Ovary (tissue), 9 donors: ENCODE measurements around the gene ZSCAN21. TPM values are rescaled to one million over a fixed set of nuclear protein-coding genes. Genes with fewer than 3 reads are reported as not detected.

Experiments
- DNase-seq, 5 donors: peaks; one replicate each; pipeline ENCODE4 v3.0.0-alpha.2; 2019 to 2020
- H3K27ac ChIP-seq, 2 donors: fragments of 200-600 bp; one replicate each; pipeline versions ENCODE4 v1.5.1 to v1.8.0; 2019 to 2022
- H3K27me3 ChIP-seq: fragments of 200-600 bp; one replicate; pipeline ENCODE4 v1.8.0; 2022
- H3K36me3 ChIP-seq: fragments of 200-600 bp; sonication (generic); one replicate; pipeline ENCODE4 v1.5.1; 2019
- H3K4me1 ChIP-seq: one replicate; pipeline ENCODE4 v1.8.1; 2013; ENCODE audit warnings: mild to moderate bottlenecking, moderate library complexity; ENCODE audit not compliant: insufficient read depth
- H3K4me3 ChIP-seq: fragments of 200-600 bp; sonication (generic); one replicate; pipeline ENCODE4 v1.5.1; 2017
- H3K9me3 ChIP-seq, 2 donors: fragments of 200-600 bp in 1 of 2; sonication (generic) in 1 of 2; one replicate each; pipeline versions ENCODE4 v1.5.1 to v1.8.1; 2013 to 2019; ENCODE audit warnings: mild to moderate bottlenecking in 1 of 2, moderate library complexity in 1 of 2
- CTCF ChIP-seq, 3 donors: fragments of 450-650 bp in 2 of 3; fragments of 200-600 bp in 1 of 3; IDR thresholded peaks; one replicate each; pipeline versions ENCODE4 v1.5.1 to v1.8.0; 2016 to 2022; ENCODE audit warnings: antibody characterized with exemption in 3 of 3, mild to moderate bottlenecking in 1 of 3
- EP300 ChIP-seq: sonication (generic); formaldehyde crosslinking; IDR thresholded peaks from one replicate; pipeline ENCODE4 v1.6.1; 2017; ENCODE audit warnings: antibody characterized with exemption
- POLR2A ChIP-seq: fragments of 450-650 bp; IDR thresholded peaks from one replicate; pipeline ENCODE4 v1.6.1; 2017; ENCODE audit warnings: antibody characterized with exemption, mild to moderate bottlenecking, moderate library complexity
- WGBS, 3 donors: extraction: QIAGEN DNeasy Blood & Tissue Kit in 1 of 3; methylation state at CpG; one replicate each; pipeline versions ENCODE4 v1.1.5 to v1.1.7; 2013 to 2017; 5-methylcytosine and 5-hydroxymethylcytosine counted together
- intact Hi-C, 4 donors: fragments of 100-400 bp; cut with DNase I; formaldehyde crosslinking; loops; one replicate each; pipeline versions ENCODE4 v1.11.0 to v1.15.1; 2022 to 2023
- polyA plus RNA-seq, 2 donors: library from polyadenylated mRNA; stranded (reverse); fragments of 200-250 nt in 1 of 2; fragments of 350-450 nt in 1 of 2; fragmentation: Illumina TruSeq in 1 of 2; extraction: RNeasy Lipid Tissue Mini Kit (QIAGEN cat#74804) in 1 of 2; gene quantifications; one replicate each; pipeline ENCODE4 v1.2.3, GENCODE V29; 2013 to 2014
- total RNA-seq, 7 donors: library from RNA; depleted of rRNA in 2 of 7; stranded (reverse); fragments of >200 nt in 2 of 7; fragmentation: NEBNext Ultra II Directional in 3 of 7; extraction: Animal tissue kit (Norgen Biotek cat#: 25700) in 3 of 7; gene quantifications; one replicate each; pipeline versions ENCODE4 v1.1.0 to v1.2.4, GENCODE V29; 2016 to 2023
- donor health status: DM: no; HTN: no; CAD: no; lungs with moderate emphysema.
- donor health status: DM: no; HTN: no; CAD: no.
- donor health status: Bipolar disorder and iron deficiency.
- donor health status: DM: yes; HTN: yes; CAD: no.
- donor health status: DM: no; HTN: no; CAD: no.
- donor health status: DM: yes; HTN: yes; CAD: no.

ZSCAN21 gene
- total and polyA plus RNA-seq, 9 donors, result 9.2 to 16.2 (median 12.3) TPM

- Histone ChIP-seq H3K4me1 (peaks cover 4% of the 10 kb centered on the region), H3K27ac (no peak overlapping the region), H3K4me3 (no peak overlapping the region), H3K9me3 (no peaks in the 10 kb centered on the region), H3K36me3 (no peaks in the 10 kb centered on the region), H3K27me3 (no peaks in the 10 kb centered on the region)
- intact Hi-C loops, result no loop called here
- DNase-seq, result no peak
- TF ChIP-seq POLR2A (no peak), EP300 (no peak), CTCF (IDR thresholded peaks at IDR 0.05) (no peak)
- 82 to 84% (median 82%) methylated on average over 12 of the region's 12 CpGs for WGBS, 3 donors
Observed at GRCh38 chr7:100024020-100024619, 25.5 kb upstream of the ZSCAN21 start.

- H3K9me3 ChIP-seq, result no peaks in the 10 kb centered on the region
- H3K27me3 ChIP-seq, result no peaks in the 10 kb centered on the region
- intact Hi-C loops, result no loop called here
- 84 to 94% (median 93%) methylated on average over 11 of the region's 11 CpGs for WGBS, 3 donors
- TF ChIP-seq POLR2A (no peak), CTCF (IDR thresholded peaks at IDR 0.05) (no peak), EP300 (no peak)
- no peak for DNase-seq
- H3K36me3 ChIP-seq, result no peaks in the 10 kb centered on the region
- H3K4me1 ChIP-seq, result no peaks in the 10 kb centered on the region
- no peak overlapping the region for H3K27ac ChIP-seq
- no peak overlapping the region for H3K4me3 ChIP-seq
Observed at GRCh38 chr7:100027197-100027596, 22.4 kb upstream of the ZSCAN21 start.

- Histone ChIP-seq H3K9me3 (no peaks in the 10 kb centered on the region), H3K4me3 (no peak overlapping the region), H3K4me1 (no peaks in the 10 kb centered on the region), H3K27ac (no peak overlapping the region), H3K36me3 (no peaks in the 10 kb centered on the region), H3K27me3 (no peaks in the 10 kb centered on the region)
- no peak for DNase-seq
- intact Hi-C loops, result no loop called here
- TF ChIP-seq EP300 (no peak), CTCF (IDR thresholded peaks at IDR 0.05) (no peak), POLR2A (no peak)
- WGBS, 3 donors, result 83 to 89% (median 88%) methylated on average over 5 of the region's 5 CpGs
Observed at GRCh38 chr7:100029596-100029995, 20.0 kb upstream of the ZSCAN21 start.

DNA sequence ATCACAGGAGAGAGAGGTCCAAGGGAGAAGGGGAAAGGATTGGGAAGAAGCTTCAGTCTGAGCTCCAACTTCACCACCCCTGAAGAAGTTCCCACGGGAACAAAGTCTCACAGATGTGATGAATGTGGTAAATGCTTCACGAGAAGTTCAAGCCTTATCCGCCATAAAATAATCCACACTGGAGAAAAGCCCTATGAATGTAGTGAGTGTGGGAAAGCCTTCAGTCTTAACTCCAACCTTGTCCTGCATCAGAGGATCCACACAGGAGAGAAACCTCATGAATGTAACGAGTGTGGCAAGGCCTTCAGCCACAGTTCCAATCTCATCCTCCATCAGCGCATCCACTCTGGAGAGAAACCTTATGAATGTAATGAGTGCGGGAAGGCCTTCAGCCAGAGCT is 16.0 kb upstream of the ZSCAN21 start:
- H3K27ac ChIP-seq, result no peak overlapping the region
- intact Hi-C loops, result no loop called here
- DNase-seq, result no peak
- TF ChIP-seq EP300 (no peak), POLR2A (no peak), CTCF (IDR thresholded peaks at IDR 0.05) (no peak)
- H3K9me3 ChIP-seq, result no peaks in the 10 kb centered on the region
- no peaks in the 10 kb centered on the region for H3K27me3 ChIP-seq
- WGBS, 3 donors, result 93 to 99% (median 95%) methylated on average over 6 of the region's 6 CpGs
- H3K4me1 ChIP-seq, result peaks cover 3% of the 10 kb centered on the region
- no peaks in the 10 kb centered on the region for H3K36me3 ChIP-seq
- H3K4me3 ChIP-seq, result no peak overlapping the region
